IPS-NIHi7 (cell line): Measurements from ENCODE around the gene BDH1.
A peak's percentile ranks its signal among the peaks of the same experiment; 100 is the strongest.
"Not testable (repeated sequence)": the region's sequence is repeated elsewhere in the genome, so short reads cannot be mapped to it uniquely, and the experiment has no call there.

Source experiments
- DNase-seq: peaks from one replicate; pipeline ENCODE4 v3.0.0; 2012; ENCODE audit warnings: mixed read lengths; ENCODE audit errors: extremely low spot score

Gene BDH1, protein sequence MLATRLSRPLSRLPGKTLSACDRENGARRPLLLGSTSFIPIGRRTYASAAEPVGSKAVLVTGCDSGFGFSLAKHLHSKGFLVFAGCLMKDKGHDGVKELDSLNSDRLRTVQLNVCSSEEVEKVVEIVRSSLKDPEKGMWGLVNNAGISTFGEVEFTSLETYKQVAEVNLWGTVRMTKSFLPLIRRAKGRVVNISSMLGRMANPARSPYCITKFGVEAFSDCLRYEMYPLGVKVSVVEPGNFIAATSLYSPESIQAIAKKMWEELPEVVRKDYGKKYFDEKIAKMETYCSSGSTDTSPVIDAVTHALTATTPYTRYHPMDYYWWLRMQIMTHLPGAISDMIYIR

DNA sequence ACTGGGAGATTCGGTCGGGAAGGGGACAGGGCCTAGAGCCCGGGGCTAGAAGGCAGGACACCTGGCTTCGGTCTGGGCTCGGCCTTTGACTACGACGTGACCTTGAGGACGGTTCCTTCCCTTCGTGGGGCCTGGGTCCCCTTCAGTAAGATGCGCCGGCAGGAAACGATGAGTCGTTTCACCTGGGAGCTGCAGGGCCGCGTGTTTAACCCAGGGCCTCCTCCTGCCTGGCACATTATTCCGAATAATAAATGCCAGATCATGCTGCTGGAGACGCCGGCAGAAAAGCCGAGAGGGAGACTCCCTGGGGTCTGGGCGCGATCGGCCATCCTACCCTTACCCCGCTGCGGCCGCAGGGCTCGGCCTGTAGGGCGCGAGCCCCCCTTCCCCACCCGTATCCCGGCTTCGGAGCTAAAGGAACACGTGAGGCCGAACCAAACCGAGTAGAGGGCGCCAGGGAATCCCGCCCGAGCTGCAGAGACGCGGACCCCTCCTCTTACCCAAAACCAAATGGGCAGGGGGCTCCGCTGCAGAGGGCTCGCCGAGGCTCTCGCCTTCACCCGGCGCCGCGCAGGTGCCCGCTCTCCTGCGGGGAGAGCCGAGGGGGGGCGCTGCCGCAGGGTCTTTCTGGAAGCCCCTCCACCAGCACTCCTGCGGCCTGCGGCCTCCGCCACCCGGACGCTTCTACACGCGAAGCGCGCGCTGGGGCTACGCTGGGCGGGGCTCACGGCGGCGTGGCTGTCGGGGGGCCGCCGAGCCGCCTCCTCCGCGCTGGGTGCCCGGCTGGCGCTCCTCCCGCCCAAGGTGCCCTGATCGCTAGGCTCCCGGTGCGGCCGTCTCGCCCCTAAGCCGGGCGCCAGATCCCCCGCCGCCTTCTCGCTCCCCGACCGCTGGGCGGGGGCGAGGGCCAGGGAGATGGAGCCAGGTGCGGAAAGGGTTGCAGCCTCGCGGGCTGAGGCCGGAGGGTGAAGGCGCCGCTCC lies at the start of gene BDH1:
TSS of gene BDH1 (minus strand) at position 688 of the 981 bp plus-strand sequence. CDS start 9,525 bp downstream, outside the sequence.
- peak; percentile 44 for DNase-seq

DNA sequence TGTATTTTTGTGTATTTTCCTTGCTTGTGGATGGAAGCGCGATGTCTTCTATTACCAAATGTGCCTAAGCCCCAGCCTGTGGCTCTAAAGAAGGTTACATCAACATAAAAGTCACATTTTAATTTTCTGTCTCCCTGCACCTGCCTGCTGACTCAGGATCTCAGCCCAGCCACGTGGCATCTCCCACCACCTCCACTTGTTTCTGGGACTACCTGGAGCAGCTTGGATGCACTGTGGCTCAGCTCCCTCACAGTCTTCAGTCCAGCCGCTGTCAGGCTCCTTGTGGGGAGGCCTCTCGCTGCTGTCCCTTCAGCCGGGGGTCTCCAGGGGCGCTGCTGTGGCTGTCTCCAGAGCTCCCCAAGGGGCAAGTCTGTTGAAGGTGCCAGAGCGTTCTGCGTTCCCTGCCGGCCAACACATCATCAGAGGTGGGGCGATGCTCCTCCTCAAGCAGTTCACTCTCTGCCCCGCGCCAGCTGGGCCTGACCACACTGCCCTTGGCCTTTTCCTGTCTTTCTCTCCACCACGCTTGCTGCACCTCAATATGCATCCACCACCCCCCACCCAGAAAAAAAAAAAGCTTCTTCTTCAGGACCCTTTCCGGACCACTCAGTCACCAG lies 47.7 kb upstream of the BDH1 start:
- DNase-seq = no peak

DNA sequence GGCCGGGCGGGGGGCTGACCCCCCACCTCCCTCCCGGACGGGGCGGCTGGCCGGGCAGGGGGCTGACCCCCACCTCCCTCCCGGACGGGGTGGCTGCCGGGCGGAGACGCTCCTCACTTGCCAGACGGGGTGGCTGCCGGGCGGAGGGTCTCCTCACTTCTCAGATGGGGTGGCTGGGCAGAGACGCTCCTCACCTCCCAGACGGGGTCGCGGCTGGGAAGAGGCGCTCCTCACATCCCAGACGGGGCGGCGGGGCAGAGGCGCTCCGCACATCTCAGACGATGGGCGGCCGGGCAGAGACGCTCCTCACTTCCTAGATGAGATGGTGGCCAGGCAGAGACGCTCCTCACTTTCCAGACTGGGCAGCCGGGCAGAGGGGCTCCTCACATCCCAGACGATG lies 46.6 kb upstream of the BDH1 start:
- DNase-seq = not testable (repeated sequence)

DNA sequence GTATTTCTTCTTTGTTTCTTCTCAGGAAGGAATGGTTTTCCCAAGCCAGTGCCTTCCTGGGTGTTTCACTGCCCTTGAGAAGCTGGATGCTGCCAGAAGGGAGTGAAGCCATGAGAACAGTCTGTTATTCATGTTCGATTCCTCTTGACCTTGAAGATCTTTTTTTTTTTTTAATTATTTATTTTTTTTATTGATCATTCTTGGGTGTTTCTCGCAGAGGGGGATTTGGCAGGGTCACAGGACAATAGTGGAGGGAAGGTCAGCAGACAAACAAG lies 45.7 kb upstream of the BDH1 start:
- DNase-seq = not testable (repeated sequence)

DNA sequence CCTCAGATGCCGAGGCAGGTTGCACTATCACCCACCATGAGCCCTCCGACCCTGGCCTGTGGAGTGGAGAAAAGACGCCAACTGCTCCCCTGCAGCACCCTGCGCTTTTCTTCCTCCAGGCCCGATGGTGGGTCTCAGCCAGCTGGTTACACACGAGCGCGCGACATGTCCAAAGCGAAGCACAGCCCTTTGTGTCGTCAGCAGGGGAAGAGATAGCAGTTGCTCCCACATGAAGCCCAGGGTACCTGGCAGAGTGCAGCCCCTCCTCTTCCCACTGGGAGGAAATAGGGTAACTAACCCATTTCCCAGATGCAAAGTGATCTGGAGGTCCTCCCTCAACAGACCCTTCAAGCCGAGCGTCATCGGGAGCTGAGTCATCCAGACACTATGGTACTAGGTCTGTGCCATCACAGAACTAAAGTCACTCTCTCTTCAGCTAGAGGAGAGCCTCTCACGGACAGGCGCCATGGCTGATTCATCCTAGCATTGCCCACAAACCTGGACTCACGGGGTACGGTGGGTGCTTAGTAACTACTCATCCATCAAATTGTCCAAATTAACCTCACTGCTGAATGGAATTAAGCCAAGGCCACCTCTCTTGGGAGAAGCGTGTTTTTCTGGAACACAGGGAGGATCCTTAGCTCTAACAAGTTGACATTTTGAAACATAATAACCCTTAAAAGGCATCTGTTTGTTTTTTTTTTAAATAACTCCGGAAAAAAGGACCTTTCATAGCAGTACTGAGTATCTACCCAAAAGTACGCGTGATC lies 45.2 kb upstream of the BDH1 start:
- no peak for DNase-seq

DNA sequence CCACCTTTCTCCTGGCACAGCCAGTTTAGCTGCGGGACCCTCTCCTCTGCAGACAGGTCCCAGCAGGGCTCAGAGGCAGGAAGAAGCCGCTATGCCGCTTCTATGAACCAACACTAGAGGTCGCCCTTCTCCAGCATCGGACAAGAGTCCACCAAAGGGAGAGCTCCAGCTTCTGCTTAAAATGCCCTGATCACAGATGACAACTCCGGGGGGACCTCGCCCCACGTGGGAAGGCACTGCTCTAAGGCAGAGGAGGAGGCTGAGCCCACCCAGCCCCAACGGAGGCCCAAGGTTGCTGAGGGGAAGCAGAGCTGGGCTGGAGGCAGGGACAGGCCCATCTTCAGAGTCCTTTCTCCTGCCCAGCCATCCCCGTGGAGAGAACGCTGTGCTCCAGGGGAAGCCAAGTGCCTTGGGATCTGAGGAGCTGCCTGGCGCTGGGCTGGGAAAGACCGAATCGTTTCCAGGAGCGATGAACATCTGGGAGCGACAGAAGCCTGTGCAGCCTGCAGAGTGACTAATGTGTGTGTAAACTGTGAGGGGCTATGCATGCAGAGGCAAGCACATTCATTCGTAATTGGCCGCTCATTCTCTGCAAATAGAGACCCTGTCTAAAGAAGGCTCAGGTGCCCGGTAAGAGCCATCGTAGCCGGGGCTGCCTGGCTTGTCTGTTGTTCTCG lies 43.5 kb upstream of the BDH1 start:
- peak; percentile 93 for DNase-seq

DNA sequence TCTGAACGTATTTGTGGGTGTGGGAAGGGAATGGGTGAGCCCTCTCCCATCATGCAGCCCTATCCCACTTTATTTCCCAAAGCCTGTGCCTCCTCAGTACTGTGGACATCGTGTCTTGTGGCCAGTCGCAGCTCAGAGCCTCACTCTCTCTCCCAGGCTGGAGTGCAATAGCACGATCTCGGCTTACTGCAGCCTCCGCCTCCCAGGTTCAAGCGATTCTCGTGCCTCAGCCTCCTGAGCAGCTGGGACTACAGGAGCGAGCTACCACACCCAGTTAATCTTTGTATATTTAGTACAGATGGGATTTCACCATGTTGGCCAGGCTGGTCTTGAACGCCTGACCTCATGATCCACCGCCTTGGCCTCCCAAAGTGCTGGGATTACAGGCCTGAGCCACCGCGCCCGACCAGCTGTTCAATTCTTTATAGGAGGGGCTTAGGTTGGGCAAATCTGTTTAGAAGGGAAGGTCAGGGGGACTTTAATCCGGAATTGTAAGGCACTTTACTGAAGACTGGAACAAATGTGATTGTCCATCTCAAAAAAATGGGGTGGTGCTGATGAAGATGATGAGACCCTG lies 42.7 kb upstream of the BDH1 start:
- DNase-seq = no peak

DNA sequence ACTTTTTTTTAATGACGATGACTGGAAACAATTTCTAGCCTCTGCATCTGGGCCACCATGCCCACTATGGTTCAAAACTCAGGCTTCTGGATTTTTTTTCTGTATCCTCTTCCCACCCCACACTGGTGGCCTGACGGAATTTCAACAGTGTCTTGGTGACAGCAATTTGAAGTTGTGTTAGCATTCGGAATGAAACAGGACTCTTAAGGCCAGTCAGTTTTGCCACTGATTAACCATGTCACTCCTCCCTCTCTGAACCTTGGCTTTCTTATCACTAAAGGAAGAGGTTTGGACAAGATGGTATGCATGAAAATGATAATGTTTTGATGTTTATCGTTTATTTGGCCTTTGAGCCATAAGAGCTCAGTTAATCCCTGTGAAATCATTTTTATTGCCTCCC lies 41.6 kb upstream of the BDH1 start:
- no peak for DNase-seq

DNA sequence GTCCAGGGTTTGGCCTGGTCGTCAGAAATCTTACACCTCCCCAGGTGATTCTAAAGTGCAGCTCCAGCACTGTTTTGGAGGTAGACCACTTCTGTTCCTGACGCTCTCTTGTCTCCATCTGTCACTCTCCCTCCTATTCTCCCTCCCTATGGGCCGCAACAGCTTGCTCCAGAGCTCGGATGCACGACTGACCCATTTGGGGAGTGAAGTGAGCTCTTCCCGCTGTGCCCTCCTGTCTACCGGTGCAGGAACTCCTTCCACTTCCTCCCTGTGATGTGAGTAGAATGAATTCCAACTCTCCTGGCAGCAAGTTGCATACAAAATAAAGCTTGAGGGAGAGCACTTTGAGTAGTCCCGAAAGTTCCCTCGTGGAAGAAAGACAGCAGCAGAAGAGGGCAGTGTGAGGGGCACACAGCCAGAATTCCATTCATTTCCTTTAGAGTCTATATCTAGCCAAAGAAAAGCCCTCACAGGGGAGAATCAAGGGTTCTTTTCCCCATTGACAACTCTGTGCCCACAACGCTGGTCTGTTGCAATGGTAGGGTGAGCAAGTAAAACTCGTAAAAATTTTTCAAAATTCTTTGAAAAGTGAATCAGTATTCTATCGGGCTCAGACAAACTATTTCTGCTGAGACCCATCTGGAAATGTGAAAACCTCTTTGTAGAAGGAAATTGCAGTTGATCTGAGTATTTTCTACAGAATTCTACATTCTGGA lies 39.9 kb upstream of the BDH1 start:
- no peak for DNase-seq

DNA sequence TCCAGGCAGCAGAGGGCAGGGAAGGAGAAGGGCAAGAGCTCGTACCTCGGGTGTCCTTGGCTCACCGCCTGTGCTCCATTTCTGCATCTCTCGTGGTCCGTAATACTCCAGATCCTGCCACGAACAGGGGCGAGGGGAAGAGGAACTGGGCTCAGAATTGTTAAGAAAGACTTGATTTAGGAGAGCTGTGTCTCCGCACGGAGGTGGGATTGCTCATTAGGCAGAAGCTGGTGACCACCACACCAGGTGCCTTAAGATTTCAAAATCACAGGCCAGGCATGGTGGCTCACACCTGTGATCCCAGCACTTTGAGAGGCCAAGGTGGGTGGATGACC lies 37.2 kb upstream of the BDH1 start:
- DNase-seq = no peak

DNA sequence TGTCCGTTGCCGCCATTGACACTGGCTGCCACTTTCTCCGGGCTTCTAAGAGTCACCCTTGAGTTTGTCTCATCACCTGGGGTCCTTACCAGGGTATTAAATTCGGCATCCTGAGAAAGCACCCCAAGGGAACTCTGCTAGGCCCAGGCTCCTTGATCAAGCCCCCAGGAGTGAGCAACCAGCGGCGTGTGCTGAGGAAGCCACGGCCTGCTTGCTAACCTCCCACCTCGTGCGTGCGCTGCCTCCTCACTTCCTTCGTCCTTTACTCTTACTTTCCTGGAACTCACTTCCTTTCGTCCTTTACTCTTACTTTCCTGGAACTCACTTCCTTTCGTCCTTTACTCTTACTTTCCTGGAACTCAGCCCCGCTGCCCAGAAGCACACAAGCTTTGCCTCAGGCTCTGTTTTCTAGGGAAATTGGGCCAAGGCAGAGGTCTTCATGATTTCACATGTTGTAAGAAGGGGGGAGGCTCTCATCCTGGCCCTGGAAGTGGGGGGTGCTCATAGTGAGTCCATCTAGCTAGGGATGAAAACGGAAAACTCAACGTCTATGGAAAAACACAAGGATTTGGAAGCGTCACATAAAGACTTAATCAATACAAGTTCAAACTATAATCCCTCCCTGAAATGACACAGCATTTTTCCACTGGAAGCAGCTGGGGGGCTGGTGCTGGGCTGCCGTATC lies 36.7 kb upstream of the BDH1 start:
- DNase-seq = no peak

DNA sequence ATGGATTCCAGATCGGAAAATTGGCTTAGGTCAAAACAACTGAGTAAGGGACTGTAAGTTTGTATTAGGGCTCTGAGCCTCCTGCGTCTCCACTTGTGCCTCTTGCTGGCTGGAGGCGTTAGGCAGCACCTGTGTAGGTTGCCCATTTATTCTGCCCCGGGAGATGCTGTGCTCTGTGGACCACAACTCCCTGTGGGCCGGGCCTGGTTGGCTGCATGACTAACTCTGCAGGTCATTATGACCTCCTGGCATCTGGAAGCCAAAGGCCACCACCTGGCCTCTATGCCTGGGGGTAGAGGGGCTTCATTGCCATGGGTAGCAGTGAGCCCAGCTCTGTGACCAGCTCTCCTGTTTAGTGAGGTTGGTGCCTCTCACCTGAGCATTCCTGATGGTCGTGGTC lies 36.0 kb upstream of the BDH1 start:
- DNase-seq = no peak

DNA sequence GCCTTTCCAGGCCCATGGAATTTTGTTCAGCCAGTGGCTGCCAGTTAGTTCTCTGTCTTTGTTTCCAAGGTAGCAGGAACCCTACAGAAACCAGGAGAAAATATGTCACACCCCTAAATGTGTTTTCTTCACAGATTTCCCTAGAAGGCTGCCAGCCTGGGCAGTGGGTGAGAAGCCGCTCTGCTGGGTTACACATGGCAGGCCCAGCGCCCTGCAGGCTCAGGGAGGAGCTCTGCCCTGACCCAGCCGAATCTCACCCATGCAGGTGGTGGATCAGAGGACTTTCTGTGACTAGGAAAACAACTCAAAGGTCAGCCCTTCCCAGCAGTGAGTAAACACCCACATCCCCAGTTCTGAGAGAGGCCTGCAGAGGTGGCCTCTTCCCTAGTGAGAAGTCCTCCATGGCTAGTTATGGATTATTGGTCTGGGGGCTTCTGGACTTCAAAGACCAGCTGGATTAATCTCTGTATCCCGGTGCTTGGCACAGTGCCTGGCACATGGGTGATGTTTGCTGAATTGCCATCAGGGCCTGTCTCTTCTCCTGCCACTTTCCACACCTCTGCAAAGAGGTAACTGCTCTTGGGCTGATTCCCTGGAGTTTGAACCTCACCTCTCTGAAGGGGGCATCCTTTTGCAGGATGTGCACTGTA lies 34.7 kb upstream of the BDH1 start:
- no peak for DNase-seq

DNA sequence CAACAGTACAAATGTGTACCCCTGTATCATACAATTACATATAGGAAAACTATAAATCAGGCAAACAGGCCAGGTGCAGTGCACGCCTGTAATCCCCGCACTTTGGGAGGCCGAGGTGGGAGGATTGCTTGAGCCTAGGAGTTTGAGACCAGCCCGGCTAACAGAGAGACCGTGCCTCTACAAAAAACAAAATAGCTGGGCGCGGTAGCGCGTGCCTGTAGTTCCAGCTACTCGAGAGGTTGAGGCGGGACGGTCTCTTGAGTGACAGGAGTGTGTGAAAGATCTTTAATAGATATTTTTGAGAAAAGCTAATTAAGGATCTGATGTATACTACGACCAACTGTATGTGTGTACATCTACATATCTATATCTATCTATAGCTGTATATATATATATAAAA lies 33.8 kb upstream of the BDH1 start:
- no peak for DNase-seq

DNA sequence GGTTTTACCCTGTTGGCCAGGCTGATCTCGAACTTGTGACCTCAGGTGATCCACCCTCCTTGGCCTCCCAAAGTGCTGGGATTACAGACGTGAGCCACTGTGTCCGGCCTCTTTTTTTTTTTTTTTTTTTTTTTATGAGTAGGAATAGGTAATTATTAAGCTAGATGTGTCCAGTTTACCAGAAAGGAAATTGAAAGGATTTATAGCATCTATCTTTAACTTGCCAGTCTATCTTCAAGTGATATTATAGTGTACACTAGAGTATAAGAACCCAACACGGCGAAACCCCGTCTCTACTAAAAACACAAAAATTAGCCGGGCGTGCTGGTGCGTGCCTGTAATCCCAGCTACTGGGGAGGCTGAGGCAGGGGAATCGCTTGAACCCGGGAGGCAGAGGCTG lies 31.0 kb upstream of the BDH1 start:
- DNase-seq = not testable (repeated sequence)

DNA sequence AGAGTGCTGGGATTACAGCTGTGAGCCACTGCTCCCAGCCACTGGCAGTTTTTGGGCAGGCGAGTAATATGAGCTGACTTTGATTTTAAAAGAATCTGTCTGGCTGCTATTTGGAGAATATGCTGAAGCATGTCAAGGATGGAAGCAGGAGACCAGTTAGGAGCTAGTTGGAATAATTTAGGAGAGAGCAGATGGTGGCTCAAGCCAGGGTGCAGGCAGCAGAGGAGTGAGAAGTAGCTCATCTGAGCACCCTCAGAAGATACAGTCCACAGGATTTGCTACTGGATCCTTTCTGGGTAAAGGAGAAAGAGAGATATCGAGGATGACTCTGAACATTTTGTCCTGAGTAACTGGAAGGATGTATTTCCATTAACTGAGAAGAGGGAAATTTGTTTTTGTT lies 30.4 kb upstream of the BDH1 start:
- no peak for DNase-seq

DNA sequence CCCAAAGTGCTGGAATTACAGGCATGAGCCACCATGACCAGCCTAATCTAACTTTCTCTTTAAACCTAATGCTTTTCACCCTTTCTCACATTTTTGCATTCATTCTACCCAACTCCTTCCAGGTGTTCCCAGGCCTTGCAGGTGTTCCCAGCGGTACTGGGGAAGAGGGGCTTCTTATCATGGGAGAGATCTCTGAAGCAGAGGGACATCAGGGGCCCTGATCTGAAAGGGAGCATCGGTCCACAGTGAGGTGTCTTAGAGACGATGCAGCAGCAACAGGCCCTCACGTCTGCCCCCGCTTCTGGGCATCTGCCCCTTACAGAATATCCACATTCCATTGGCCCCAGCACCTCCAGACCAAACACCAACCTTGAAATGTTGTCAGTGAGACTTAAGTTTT lies 29.0 kb upstream of the BDH1 start:
- DNase-seq = no peak

DNA sequence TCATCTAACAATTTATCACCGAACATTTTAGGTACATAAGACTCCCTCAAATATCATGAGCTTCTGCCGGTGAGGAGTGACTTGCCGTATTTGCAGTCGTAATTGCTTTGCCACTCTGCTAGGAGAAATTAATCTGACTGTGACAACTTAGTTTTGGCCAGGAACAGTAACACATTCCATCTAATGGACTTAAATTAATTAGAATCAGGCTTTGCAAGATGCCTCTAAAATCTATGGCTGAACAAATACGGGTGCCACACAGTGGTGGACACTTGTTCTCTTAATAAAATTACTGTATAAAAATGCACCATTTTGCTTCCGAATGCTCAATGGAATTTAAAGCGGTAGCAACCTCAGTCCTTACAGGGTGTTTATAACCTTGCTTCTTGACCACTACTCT lies 27.6 kb upstream of the BDH1 start:
- no peak for DNase-seq

DNA sequence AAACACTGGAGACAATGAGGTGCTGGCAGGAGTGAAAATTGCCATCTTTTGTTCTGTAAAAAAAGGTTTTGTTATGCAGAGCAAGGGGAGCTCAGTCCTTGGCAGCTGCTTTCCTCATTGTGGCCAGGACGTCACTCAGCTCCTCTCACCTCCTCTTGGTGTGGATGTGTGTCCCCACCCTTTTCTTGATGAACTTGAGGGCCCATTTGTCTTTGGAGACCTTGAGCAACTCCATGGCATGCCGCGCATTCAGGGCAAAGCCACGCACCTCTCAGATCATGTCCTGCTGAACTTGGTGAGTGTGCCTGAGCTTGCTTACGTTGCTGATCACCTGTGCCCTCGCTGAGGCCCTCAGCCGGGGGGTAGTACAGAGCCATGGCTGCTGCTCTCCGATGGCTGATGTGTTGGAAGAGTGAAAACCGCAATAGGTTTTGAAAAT lies 24.5 kb upstream of the BDH1 start:
- DNase-seq = peak; percentile 57
